ENCODE results near the gene MRLN.

GRCh38 chr10:59695637-59696036 lies 57.6 kb downstream of the MRLN start:
- no peak for TF ChIP-seq EZH2 (IDR thresholded peaks at IDR 0.05; ENCODE audit: borderline replicate concordance, low read length)
- TF ChIP-seq, protein P1, sequence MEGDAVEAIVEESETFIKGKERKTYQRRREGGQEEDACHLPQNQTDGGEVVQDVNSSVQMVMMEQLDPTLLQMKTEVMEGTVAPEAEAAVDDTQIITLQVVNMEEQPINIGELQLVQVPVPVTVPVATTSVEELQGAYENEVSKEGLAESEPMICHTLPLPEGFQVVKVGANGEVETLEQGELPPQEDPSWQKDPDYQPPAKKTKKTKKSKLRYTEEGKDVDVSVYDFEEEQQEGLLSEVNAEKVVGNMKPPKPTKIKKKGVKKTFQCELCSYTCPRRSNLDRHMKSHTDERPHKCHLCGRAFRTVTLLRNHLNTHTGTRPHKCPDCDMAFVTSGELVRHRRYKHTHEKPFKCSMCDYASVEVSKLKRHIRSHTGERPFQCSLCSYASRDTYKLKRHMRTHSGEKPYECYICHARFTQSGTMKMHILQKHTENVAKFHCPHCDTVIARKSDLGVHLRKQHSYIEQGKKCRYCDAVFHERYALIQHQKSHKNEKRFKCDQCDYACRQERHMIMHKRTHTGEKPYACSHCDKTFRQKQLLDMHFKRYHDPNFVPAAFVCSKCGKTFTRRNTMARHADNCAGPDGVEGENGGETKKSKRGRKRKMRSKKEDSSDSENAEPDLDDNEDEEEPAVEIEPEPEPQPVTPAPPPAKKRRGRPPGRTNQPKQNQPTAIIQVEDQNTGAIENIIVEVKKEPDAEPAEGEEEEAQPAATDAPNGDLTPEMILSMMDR (conservative IDR thresholded peaks at IDR 0.05 in 1 of 2, IDR thresholded peaks at IDR 0.05 in 1 of 2; ENCODE audit: extremely low read depth in 1 of 2, insufficient read depth in 1 of 2, low read depth in 1 of 2, low read length in 2 of 2): no peak
